Gastroesophageal sphincter (tissue), 4 donors: ENCODE data around the gene C6orf132. TPM values are rescaled to one million over a fixed set of nuclear protein-coding genes. Genes with fewer than 3 reads are reported as not detected.

ENCODE experiments used
- ATAC-seq: fragments of 150-250 bp; one replicate; pipeline ENCODE4 v1.9.1; 2016; ENCODE audit warnings: mild to moderate bottlenecking, moderate library complexity
- H3K27ac ChIP-seq, 4 donors: fragments of 200-600 bp; sonication (generic) in 3 of 4; 1 replicate in 3 of 4; 2 replicates in 1 of 4; pipeline ENCODE4 v1.5.1; 2016 to 2019
- H3K27me3 ChIP-seq: fragments of 200-600 bp; sonication (generic); one replicate; pipeline ENCODE4 v1.5.1; 2019
- H3K36me3 ChIP-seq, 2 donors: fragments of 200-600 bp; sonication (generic); one replicate each; pipeline ENCODE4 v1.5.1; 2019; ENCODE audit warnings: control low read depth in 1 of 2
- H3K4me1 ChIP-seq, 3 donors: fragments of 200-600 bp; sonication (generic); 1 replicate in 2 of 3; 2 replicates in 1 of 3; pipeline ENCODE4 v1.5.1; 2016 to 2019; ENCODE audit warnings: control low read depth in 2 of 3
- H3K4me3 ChIP-seq, 2 donors: fragments of 200-600 bp; sonication (generic); one replicate each; pipeline ENCODE4 v1.5.1; 2019; ENCODE audit warnings: mild to moderate bottlenecking in 1 of 2, moderate library complexity in 1 of 2
- H3K9me3 ChIP-seq, 3 donors: fragments of 200-600 bp; sonication (generic); one replicate each; pipeline ENCODE4 v1.5.1; 2017 to 2019; ENCODE audit warnings: control low read depth in 2 of 3
- CTCF ChIP-seq, 4 experiments: fragments of 200-600 bp in 2 of 4; fragments of 450-650 bp in 2 of 4; sonication (generic) in 1 of 4; IDR thresholded peaks; one replicate each; pipeline ENCODE4 v1.5.1; 2017 to 2019; ENCODE audit warnings: antibody characterized with exemption in 4 of 4, mild to moderate bottlenecking in 2 of 4, moderate library complexity in 2 of 4
- EP300 ChIP-seq: sonication (generic); formaldehyde crosslinking; IDR thresholded peaks from one replicate; pipeline ENCODE4 v1.6.1; 2017; ENCODE audit warnings: antibody characterized with exemption, mild to moderate bottlenecking
- POLR2A ChIP-seq, 2 donors: fragments of 450-650 bp; IDR thresholded peaks; one replicate each; pipeline ENCODE4 v1.6.1; 2017; ENCODE audit warnings: antibody characterized with exemption in 2 of 2, mild to moderate bottlenecking in 2 of 2, moderate library complexity in 1 of 2
- POLR2AphosphoS5 ChIP-seq: sonication (generic); formaldehyde crosslinking; IDR thresholded peaks from one replicate; pipeline ENCODE4 v1.6.1; 2017; ENCODE audit warnings: antibody characterized with exemption
- WGBS, 2 donors: methylation state at CpG; one replicate each; pipeline ENCODE4 v1.1.5; 2018; ENCODE audit warnings: low coverage in 1 of 2; 5-methylcytosine and 5-hydroxymethylcytosine counted together
- total RNA-seq, 4 donors: library from RNA; depleted of rRNA; stranded (reverse); fragments of >200 nt; gene quantifications; one replicate each; pipeline ENCODE4 v1.1.0, GENCODE V29; 2016

Gene C6orf132
- total RNA-seq, 4 donors from 2014 or later = 0.93 to 12.1 (median 1.4) TPM

- Histone ChIP-seq H3K27me3 (no peaks in the 10 kb centered on the region), H3K9me3 (no peaks in the 10 kb centered on the region), H3K4me1 (no peaks in the 10 kb centered on the region), H3K27ac (no peak overlapping the region), H3K4me3 (no peak overlapping the region), H3K36me3 (no peaks in the 10 kb centered on the region)
- ATAC-seq = no peak
- WGBS, 2 donors = 48 to 60% methylated on average over 3 to 4 of the region's 25 CpGs
- TF ChIP-seq POLR2AphosphoS5 = no peak
- TF ChIP-seq EP300 = no peak
- no peak for TF ChIP-seq POLR2A (IDR thresholded peaks at IDR 0.05)
- no peak for TF ChIP-seq CTCF (IDR thresholded peaks at IDR 0.05)
Observed at GRCh38 chr6:42128460-42129359, 13.7 kb downstream of the C6orf132 start.

- H3K27ac ChIP-seq = no peak overlapping the region
- H3K27me3 ChIP-seq = no peaks in the 10 kb centered on the region
- ATAC-seq = no peak
Observed at GRCh38 chr6:42125663-42126062, 16.8 kb downstream of the C6orf132 start.

GRCh38 chr6:42125231-42125630 is 17.2 kb downstream of the C6orf132 start:
- Histone ChIP-seq H3K4me1 (no peaks in the 10 kb centered on the region), H3K27ac (no peak overlapping the region), H3K4me3 (no peak overlapping the region), H3K36me3 (no peaks in the 10 kb centered on the region), H3K27me3 (no peaks in the 10 kb centered on the region), H3K9me3 (no peaks in the 10 kb centered on the region)
- TF ChIP-seq EP300 (no peak), POLR2A (IDR thresholded peaks at IDR 0.05) (no peak), POLR2AphosphoS5 (no peak), CTCF (IDR thresholded peaks at IDR 0.05) (no peak)
- no CpG with 5 or more reads among the region's 14 CpGs for WGBS, 2 donors
- ATAC-seq = no peak

More at GRCh38 chr6:42125663-42126062, 16.8 kb downstream of the C6orf132 start:
- H3K9me3 ChIP-seq = no peaks in the 10 kb centered on the region
- H3K36me3 ChIP-seq = no peaks in the 10 kb centered on the region
- no peak for TF ChIP-seq CTCF (IDR thresholded peaks at IDR 0.05)
- TF ChIP-seq POLR2A (IDR thresholded peaks at IDR 0.05) = no peak
- no peak for TF ChIP-seq EP300
- TF ChIP-seq POLR2AphosphoS5 = no peak
- no peaks in the 10 kb centered on the region for H3K4me1 ChIP-seq
- WGBS, 2 donors = 65 to 79% methylated on average over 2 of the region's 3 CpGs
- H3K4me3 ChIP-seq = no peak overlapping the region

GRCh38 chr6:42124223-42124836 is 18.1 kb downstream of the C6orf132 start:
- no peak overlapping the region for H3K4me3 ChIP-seq
- H3K36me3 ChIP-seq = no peaks in the 10 kb centered on the region
- H3K4me1 ChIP-seq = no peaks in the 10 kb centered on the region
- TF ChIP-seq EP300 (no peak), POLR2AphosphoS5 (no peak), POLR2A (IDR thresholded peaks at IDR 0.05) (no peak), CTCF (IDR thresholded peaks at IDR 0.05) (no peak)
- 40% methylated on average over 1 of the region's 9 CpGs; no CpG with 5 or more reads in 1 of the 2 donors for WGBS, 2 donors
- no peaks in the 10 kb centered on the region for H3K27me3 ChIP-seq
- H3K9me3 ChIP-seq = no peaks in the 10 kb centered on the region
- H3K27ac ChIP-seq = peak overlapping the region in 2 of 4 donors; percentile 46 to 51
- ATAC-seq = no peak
